GM12865 (cell line): ENCODE data around the gene OSM.

Experiments used
- DNase-seq: peaks from one replicate; pipeline ENCODE4 v3.0.0; 2010; ENCODE audit warnings: low read depth
- H3K4me3 ChIP-seq: 2 replicates; pipeline ENCODE4 v1.5.1; 2011; ENCODE audit warnings: mild to moderate bottlenecking, low read depth, low read length, control low read depth
- TF ChIP-seq, protein P1 (sequence below): IDR thresholded peaks from 2 replicates; pipeline ENCODE4 v1.5.1; 2011; ENCODE audit warnings: low read length, control low read depth, low read depth, inconsistent platforms; ENCODE audit not compliant: insufficient read depth; ENCODE audit errors: missing control alignments

OSM gene

DNA sequence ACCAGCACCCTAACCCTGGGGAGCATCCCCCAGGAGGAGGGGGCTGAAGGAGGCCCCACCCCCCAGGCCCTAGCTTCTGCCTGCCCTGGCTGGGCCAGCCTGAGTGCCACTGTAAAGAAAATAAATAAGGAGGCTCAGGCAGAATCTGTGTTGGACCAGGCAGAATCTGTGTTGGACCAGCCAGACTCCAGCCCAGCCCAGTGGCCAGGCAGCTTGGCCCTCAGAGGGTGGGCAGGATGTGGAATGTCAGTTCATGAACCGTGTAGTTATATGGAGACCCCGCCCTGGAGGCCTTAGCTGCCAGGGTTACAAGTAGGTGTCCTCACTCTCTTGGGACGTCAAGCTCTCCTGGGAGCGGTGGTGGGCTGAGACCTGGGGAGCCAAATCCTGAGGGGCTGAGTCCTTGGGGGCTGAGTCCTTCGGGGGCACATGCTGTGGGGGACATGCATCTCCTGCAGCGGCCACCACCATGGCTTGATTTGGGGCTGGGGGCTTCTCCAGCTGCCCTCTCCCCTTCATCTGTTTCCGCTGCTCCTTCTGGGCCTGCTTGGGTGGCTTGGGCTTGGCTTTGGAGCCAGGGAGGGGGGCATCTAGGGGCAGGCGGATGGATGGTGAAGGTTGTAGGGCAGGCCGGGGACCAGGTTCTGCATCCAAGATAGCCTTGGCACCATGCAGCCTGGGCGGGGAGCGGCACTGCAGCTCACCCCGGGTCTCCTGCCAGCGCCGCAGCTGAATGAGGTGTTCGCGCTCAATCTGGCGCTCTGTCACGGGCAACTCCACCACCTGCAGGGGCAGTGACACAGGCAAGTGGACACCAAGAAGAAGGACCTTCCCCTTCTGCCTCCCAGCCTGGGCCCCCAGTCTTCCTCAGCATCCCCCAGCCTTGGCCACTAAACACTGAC is 25.7 kb upstream of the OSM start:
- no peak for DNase-seq
- H3K4me3 ChIP-seq, result no peak overlapping the region
- TF ChIP-seq, protein P1, sequence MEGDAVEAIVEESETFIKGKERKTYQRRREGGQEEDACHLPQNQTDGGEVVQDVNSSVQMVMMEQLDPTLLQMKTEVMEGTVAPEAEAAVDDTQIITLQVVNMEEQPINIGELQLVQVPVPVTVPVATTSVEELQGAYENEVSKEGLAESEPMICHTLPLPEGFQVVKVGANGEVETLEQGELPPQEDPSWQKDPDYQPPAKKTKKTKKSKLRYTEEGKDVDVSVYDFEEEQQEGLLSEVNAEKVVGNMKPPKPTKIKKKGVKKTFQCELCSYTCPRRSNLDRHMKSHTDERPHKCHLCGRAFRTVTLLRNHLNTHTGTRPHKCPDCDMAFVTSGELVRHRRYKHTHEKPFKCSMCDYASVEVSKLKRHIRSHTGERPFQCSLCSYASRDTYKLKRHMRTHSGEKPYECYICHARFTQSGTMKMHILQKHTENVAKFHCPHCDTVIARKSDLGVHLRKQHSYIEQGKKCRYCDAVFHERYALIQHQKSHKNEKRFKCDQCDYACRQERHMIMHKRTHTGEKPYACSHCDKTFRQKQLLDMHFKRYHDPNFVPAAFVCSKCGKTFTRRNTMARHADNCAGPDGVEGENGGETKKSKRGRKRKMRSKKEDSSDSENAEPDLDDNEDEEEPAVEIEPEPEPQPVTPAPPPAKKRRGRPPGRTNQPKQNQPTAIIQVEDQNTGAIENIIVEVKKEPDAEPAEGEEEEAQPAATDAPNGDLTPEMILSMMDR, result no peak

DNA sequence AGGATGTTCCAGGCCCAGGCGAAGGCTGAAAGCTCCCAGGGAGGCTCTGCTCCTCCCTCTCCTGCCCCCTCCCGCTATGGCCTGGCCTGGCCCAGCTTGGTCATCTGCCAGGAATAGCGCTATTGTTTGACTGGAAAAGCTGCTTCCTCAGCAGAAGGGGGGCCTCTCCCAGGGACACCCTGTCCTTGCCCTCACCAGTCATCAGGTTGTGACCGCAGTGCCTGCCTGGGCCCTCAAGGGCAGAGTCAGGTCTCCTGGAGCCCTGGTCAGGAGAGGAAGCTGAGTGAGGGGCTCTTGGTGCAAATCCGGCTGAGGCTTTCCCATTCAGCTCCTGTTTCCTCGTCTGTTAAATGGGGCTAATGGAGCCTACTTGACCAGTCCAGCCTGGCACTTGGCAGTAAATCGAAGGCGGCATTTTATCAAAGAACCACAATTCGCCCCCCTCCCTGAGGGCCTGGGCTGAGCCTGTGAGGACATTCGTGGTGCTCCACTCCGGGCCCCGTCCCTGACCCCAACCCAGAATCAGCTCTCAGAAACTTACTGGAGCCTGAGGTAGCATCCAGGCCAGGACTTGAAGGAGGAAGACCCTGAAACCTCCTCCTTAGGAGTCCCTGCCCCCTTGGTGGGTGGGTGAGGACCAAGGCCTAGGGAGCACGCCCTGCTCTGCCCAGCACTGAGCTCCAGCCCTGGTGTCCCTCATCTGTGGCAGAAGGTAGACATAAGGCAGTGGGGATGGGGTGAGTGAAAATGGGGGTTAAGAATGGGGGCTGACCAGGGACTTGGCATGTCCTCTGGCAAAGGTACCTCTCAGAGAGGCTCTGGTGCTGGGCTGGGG is 24.6 kb upstream of the OSM start:
- TF ChIP-seq, protein P1, result no peak
- H3K4me3 ChIP-seq, result no peak overlapping the region
- DNase-seq, result no peak

DNA sequence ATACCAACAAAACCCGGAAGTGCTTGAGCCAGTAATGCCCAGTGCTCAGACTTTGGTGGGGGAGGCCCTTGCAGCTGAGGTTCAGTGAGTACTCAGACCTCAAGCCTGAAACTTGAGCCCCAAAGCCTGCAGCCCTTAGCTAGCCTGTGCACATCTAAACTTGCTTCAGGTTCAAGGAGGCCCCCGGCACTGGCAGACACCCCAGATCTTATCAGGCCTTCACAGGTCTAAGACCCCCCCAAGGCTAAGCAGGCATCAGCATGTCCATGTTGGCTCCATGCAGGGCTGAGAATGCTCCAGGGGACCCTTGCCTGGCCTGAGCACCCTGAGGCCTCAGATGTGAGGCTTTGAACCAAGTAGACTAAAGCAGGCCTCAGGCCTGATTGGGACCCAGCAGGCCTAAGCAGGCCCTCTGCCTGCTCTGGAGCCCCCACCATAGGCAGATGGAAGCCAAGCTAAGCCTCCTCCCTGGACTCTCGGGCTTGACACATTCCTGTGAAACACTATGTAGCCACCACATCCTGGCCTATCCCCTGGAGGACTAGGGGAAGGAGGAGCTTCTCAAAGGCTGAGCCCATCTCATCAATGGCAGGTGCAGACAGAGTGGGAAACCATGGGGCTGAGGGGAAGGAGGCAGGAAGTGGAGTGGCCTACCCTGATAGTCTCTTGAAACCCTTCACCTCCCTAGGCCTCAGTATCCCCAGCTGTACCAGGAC is 23.8 kb upstream of the OSM start:
- peak overlapping the region; percentile 73 for H3K4me3 ChIP-seq
- DNase-seq, result peak; percentile 69
- TF ChIP-seq, protein P1, result no peak

DNA sequence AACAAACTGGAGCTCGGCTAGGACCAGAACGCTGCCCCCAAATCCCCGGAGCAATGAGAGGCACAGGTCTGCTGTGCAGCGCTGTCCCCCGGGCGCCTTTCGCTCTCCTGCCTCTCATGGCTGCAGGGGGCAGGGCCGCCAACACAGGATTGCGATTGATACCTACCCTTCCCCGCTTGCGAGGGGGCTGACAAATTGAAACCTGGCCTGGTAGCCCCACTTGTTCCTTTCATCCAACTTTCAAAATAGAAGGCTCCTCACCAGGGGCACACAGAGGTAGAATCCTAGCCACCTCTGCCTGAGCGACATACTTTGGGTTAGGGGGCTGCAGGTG is 23.3 kb upstream of the OSM start:
- H3K4me3 ChIP-seq, result peak overlapping the region; percentile 73
- TF ChIP-seq, protein P1, result no peak
- no peak for DNase-seq

DNA sequence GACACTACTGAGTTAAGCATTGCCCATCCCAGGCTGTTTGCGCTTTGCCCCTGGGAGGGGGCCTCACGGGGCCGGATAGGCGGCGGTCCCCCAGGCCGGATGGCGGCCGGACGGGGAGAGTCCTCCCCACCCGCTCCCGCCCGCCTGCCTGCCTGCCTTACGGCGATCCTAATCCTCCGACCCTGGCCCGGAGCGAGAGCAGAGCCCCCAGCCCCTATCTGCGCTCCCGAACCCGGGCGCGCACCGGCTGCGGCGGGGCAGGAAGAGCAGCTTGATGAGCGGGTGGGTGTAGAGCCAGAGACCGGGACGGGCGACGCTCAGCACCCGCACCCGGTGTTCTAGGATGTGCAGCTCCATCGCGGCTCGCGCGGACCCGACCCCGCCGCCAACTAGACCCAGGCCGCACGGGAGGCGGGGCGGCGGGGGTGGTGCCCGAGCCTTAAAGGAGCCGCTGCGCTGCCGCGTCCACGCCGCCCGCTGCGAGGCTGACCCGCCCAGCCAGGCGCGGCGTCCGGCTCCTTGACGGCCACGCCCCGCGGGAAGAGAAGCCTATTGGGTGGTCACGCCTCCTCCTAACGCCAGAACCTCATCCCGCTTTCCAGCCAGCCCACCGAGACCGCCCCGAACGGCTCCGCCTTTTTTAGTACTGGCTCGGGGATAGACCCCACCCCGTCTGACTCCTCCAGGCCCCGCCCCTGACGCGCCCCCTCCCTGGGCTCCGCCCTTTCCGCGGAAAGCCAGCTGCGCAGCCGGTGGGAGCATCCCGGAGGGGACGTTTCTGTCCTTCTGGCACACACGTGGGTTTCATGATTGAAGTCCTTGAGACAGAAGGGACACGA is 22.7 kb upstream of the OSM start, which contains the start of gene CASTOR1:
Gene CASTOR1 (minus strand): TSS at position 365 of the 839 bp plus-strand sequence. CDS start 8 bp downstream, at position 357.
- DNase-seq, result peak; percentile 95

More for the DNA sequence above, 22.7 kb upstream of the OSM start, which contains the start of gene CASTOR1:
- TF ChIP-seq, protein P1, result no peak
- peak within 1 kb of the TSS; percentile 73 for H3K4me3 ChIP-seq
